HEK293 (cell line): ENCODE data around the gene S100A3.

Experiments
- CTCF ChIP-seq: fragments of 450-650 bp; formaldehyde crosslinking; IDR thresholded peaks from 2 replicates; pipeline ENCODE4 v1.5.1; 2016; ENCODE audit warnings: missing biosample characterization, missing genetic modification characterization
- FEZF1 ChIP-seq: fragments of 450-650 bp; formaldehyde crosslinking; IDR thresholded peaks from 2 replicates; pipeline ENCODE4 v1.5.1; 2016; ENCODE audit warnings: missing biosample characterization, missing genetic modification characterization
- GLIS2 ChIP-seq: fragments of 450-650 bp; formaldehyde crosslinking; IDR thresholded peaks from 2 replicates; pipeline ENCODE4 v1.5.1; 2016; ENCODE audit warnings: missing biosample characterization, missing genetic modification characterization
- ZBTB21 ChIP-seq: fragments of 450-650 bp; formaldehyde crosslinking; IDR thresholded peaks from 2 replicates; pipeline ENCODE4 v1.5.1; 2017; ENCODE audit warnings: missing biosample characterization, missing genetic modification characterization
- ZNF274 ChIP-seq, 2 experiments: fragments of 200-500 bp in 1 of 2; fragments of 450-650 bp in 1 of 2; sonication (Bioruptor generic) in 1 of 2; formaldehyde crosslinking in 1 of 2; IDR thresholded peaks; 2 replicates each; pipeline versions ENCODE4 v1.5.1 to v1.6.1; 2014 to 2016; ENCODE audit warnings: borderline replicate concordance in 1 of 2, inconsistent platforms in 1 of 2, low read length in 1 of 2, missing biosample characterization in 1 of 2, missing genetic modification characterization in 1 of 2
- ZNF513 ChIP-seq: fragments of 450-650 bp; IDR thresholded peaks from 2 replicates; pipeline ENCODE4 v1.5.1; 2018; ENCODE audit warnings: missing biosample characterization, missing genetic modification characterization

GRCh38 chr1:153547560-153548551, 1.2 kb downstream of the S100A3 start:
- TF ChIP-seq ZNF274 (IDR thresholded peaks at IDR 0.05; ENCODE audit: low read length) (no peak), ZNF274 (tag by site-specific recombination; IDR thresholded peaks at IDR 0.05; ENCODE audit: borderline replicate concordance) (no peak), ZBTB21 (tag by site-specific recombination) (no peak), GLIS2 (tag by site-specific recombination) (no peak), FEZF1 (tag by site-specific recombination) (no peak), CTCF (no peak), ZNF513 (tag by site-specific recombination) (no peak)
